ENCODE data around the gene MAML3. TPM values are rescaled to one million over a fixed set of nuclear protein-coding genes. Genes with fewer than 3 reads are reported as not detected.

The MAML3 gene
- total RNA-seq, 1 donor from 2014 or later, result 0.79 TPM

GRCh38 chr4:140044337-140044902 lies 109.6 kb downstream of the MAML3 start:
- TF ChIP-seq, protein P1, sequence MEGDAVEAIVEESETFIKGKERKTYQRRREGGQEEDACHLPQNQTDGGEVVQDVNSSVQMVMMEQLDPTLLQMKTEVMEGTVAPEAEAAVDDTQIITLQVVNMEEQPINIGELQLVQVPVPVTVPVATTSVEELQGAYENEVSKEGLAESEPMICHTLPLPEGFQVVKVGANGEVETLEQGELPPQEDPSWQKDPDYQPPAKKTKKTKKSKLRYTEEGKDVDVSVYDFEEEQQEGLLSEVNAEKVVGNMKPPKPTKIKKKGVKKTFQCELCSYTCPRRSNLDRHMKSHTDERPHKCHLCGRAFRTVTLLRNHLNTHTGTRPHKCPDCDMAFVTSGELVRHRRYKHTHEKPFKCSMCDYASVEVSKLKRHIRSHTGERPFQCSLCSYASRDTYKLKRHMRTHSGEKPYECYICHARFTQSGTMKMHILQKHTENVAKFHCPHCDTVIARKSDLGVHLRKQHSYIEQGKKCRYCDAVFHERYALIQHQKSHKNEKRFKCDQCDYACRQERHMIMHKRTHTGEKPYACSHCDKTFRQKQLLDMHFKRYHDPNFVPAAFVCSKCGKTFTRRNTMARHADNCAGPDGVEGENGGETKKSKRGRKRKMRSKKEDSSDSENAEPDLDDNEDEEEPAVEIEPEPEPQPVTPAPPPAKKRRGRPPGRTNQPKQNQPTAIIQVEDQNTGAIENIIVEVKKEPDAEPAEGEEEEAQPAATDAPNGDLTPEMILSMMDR (IDR thresholded peaks at IDR 0.05; ENCODE audit: insufficient read depth, low read length, severe bottlenecking), result no peak
- FAIRE-seq, result peak; percentile 58
- Histone ChIP-seq H3K36me3 (ENCODE audit: control insufficient read depth, insufficient read depth, low read length) (no peaks in the 10 kb centered on the region), H3K27me3 (ENCODE audit: control insufficient read depth, insufficient read depth, low read length) (no peaks in the 10 kb centered on the region), H3K4me3 (ENCODE audit: low read depth, low read length) (no peak overlapping the region)
- DNase-seq (ENCODE audit: low read depth), result peak; percentile 55

- TF ChIP-seq, protein P1 (IDR thresholded peaks at IDR 0.05; ENCODE audit: insufficient read depth, low read length, severe bottlenecking), result no peak
- Histone ChIP-seq H3K36me3 (ENCODE audit: control insufficient read depth, insufficient read depth, low read length) (no peaks in the 10 kb centered on the region), H3K4me3 (ENCODE audit: low read depth, low read length) (no peak overlapping the region), H3K27me3 (ENCODE audit: control insufficient read depth, insufficient read depth, low read length) (no peaks in the 10 kb centered on the region)
- DNase-seq (ENCODE audit: low read depth) (no peak), FAIRE-seq (no peak)
These were observed 111.3 kb downstream of the MAML3 start for GRCh38 chr4:140042634-140043033.

DNA sequence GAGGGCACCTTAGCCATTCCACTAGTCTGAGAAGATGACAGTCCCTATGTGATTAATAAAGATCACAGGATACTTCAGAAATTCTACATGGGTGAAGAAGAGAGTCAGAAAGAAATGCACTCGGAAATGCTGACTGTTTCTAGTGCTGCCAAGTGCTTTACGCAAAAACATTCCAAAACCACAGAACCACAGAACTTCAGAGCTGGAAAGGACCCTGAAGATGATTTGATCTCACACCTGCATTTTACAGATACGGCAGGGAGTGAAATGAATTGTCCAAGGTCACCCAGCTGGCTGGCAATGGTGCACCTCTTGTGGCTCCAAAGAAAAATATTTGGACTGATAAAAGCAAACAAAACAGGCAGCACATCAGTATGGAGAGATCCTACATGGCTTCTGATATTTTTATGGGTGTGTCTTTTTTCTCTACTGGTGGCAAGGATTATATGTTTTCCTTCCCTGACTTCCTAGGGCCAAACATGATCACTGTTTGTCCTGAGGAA lies 115.9 kb downstream of the MAML3 start:
- Histone ChIP-seq H3K27me3 (ENCODE audit: control insufficient read depth, insufficient read depth, low read length) (no peaks in the 10 kb centered on the region), H3K36me3 (ENCODE audit: control insufficient read depth, insufficient read depth, low read length) (no peaks in the 10 kb centered on the region), H3K4me3 (ENCODE audit: low read depth, low read length) (no peak overlapping the region)
- TF ChIP-seq, protein P1 (IDR thresholded peaks at IDR 0.05; ENCODE audit: insufficient read depth, low read length, severe bottlenecking), result no peak
- DNase-seq (ENCODE audit: low read depth) (no peak), FAIRE-seq (no peak)

- TF ChIP-seq, protein P1 (IDR thresholded peaks at IDR 0.05; ENCODE audit: insufficient read depth, low read length, severe bottlenecking), result no peak
- Histone ChIP-seq H3K27me3 (ENCODE audit: control insufficient read depth, insufficient read depth, low read length) (no peaks in the 10 kb centered on the region), H3K4me3 (ENCODE audit: low read depth, low read length) (no peak overlapping the region), H3K36me3 (ENCODE audit: control insufficient read depth, insufficient read depth, low read length) (no peaks in the 10 kb centered on the region)
- peak; percentile 97 for DNase-seq (ENCODE audit: low read depth)
- peak; percentile 50 for FAIRE-seq
These were observed 116.5 kb downstream of the MAML3 start for GRCh38 chr4:140037353-140038030.

DNA sequence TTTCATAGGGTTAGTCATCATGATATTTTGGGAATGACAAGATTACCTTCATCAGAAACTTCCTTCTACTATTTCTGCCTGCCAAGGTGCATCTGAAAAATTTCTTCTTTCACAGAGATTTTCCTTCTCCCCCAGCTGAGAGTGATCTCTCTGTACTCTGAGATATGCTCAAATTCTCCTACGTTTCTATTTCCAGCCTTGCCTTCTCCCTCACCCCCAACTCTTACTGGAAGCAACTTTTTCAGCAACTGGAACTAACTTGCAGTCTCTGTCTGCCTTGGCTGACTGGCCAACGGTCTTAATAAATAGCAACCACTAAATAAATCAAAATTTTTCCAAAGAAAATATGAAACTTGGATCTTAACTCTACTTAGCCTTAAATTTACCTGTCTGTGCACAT lies 122.3 kb downstream of the MAML3 start:
- FAIRE-seq (no peak), DNase-seq (ENCODE audit: low read depth) (no peak)
- no peak overlapping the region for H3K4me3 ChIP-seq (ENCODE audit: low read depth, low read length)
- H3K27me3 ChIP-seq (ENCODE audit: control insufficient read depth, insufficient read depth, low read length), result no peaks in the 10 kb centered on the region
- H3K36me3 ChIP-seq (ENCODE audit: control insufficient read depth, insufficient read depth, low read length), result no peaks in the 10 kb centered on the region
- TF ChIP-seq, protein P1 (IDR thresholded peaks at IDR 0.05; ENCODE audit: insufficient read depth, low read length, severe bottlenecking), result no peak

All from bronchial epithelial cell (primary cell).